OCI-LY7 (cell line): Measurements from ENCODE around the gene HOXA10. TPM values are rescaled to one million over a fixed set of nuclear protein-coding genes. Genes with fewer than 3 reads are reported as not detected.

Source experiments
- BruUV-seq: library from RNA; stranded (reverse); fragments of 400-500 nt; replicated peaks from 2 replicates; lab custom pipeline; 2021; lab: Mats Ljungman, UMichigan
- CTCF ChIA-PET: fragments of 300-600 bp; sonication (Branson Sonifier 250); formaldehyde crosslinking; loops from one replicate; lab custom pipeline; 2022; ENCODE audit warnings: antibody characterized with exemption; ENCODE audit not compliant: unreplicated experiment; lab: Charles Lee
- POLR2A ChIA-PET: fragments of 300-600 bp; sonication (Branson Sonifier 250); formaldehyde crosslinking; loops from one replicate; lab custom pipeline; 2022; ENCODE audit warnings: antibody characterized with exemption; lab: Charles Lee
- DNase-seq: peaks from one replicate; pipeline ENCODE4 v3.0.0-alpha.2; 2015; ENCODE audit warnings: low spot score
- H2AFZ ChIP-seq: fragments of 200-600 bp; sonication (generic), shearing (Covaris generic); 2 replicates; pipeline ENCODE4 v1.6.1; 2014; ENCODE audit warnings: mild to moderate bottlenecking, antibody characterized with exemption, low read length, moderate library complexity
- H3K27ac ChIP-seq: fragments of 200-600 bp; sonication (generic); 2 replicates; pipeline ENCODE4 v1.5.1; 2014; ENCODE audit warnings: mixed run types, low read depth, mild to moderate bottlenecking, moderate library complexity, low read length, inconsistent platforms; ENCODE audit not compliant: poor library complexity, severe bottlenecking
- H3K36me3 ChIP-seq: fragments of 200-600 bp; sonication (generic); 2 replicates; pipeline ENCODE4 v1.6.1; 2014; ENCODE audit warnings: mild to moderate bottlenecking, antibody characterized with exemption, low read length, moderate library complexity, mixed read lengths; ENCODE audit not compliant: insufficient read depth
- H3K4me1 ChIP-seq: fragments of 200-600 bp; sonication (generic); 2 replicates; pipeline ENCODE4 v1.5.1; 2014; ENCODE audit warnings: mild to moderate bottlenecking, low read length; ENCODE audit not compliant: insufficient read depth, poor library complexity, severe bottlenecking
- H3K4me2 ChIP-seq: fragments of 200-600 bp; sonication (generic); 2 replicates; pipeline ENCODE4 v1.6.1; 2014; ENCODE audit warnings: mild to moderate bottlenecking, low read length
- H3K4me3 ChIP-seq: fragments of 200-600 bp; sonication (generic); 2 replicates; pipeline ENCODE4 v1.5.1; 2014; ENCODE audit warnings: mild to moderate bottlenecking, low read depth, low read length; ENCODE audit not compliant: poor library complexity, severe bottlenecking
- H3K79me2 ChIP-seq: fragments of 200-600 bp; sonication (generic); 2 replicates; pipeline ENCODE4 v1.6.1; 2016; ENCODE audit warnings: low read depth, mild to moderate bottlenecking, low read length, moderate library complexity, mixed read lengths; ENCODE audit not compliant: insufficient read depth
- H3K9me2 ChIP-seq: fragments of 200-600 bp; sonication (generic); 2 replicates; pipeline ENCODE4 v1.6.1; 2016; ENCODE audit warnings: mild to moderate bottlenecking, low read length, mixed read lengths; ENCODE audit not compliant: insufficient read depth
- H3K9me3 ChIP-seq: fragments of 200-600 bp; sonication (generic); 2 replicates; pipeline ENCODE4 v1.6.1; 2014; ENCODE audit warnings: mild to moderate bottlenecking, mixed run types, low read length, mixed read lengths
- H4K20me1 ChIP-seq: fragments of 200-600 bp; sonication (generic); 2 replicates; pipeline ENCODE4 v1.6.1; 2014; ENCODE audit warnings: mild to moderate bottlenecking, antibody characterized with exemption, low read length, moderate library complexity, mixed read lengths; ENCODE audit not compliant: insufficient read depth
- CTCF ChIP-seq: fragments of 200-600 bp; sonication (generic); conservative IDR thresholded peaks from 2 replicates; pipeline ENCODE4 v1.5.1; 2014; ENCODE audit warnings: mild to moderate bottlenecking, antibody characterized with exemption, low read length, moderate library complexity, mixed read lengths
- EZH2phosphoT487 ChIP-seq: fragments of 200-600 bp; sonication (generic); IDR thresholded peaks from 2 replicates; pipeline ENCODE4 v1.6.1; 2018; ENCODE audit warnings: low read depth, borderline replicate concordance, mild to moderate bottlenecking, mixed run types, antibody characterized with exemption, low read length, moderate library complexity, mixed read lengths
- intact Hi-C: fragments of 100-400 bp; cut with micrococcal nuclease; formaldehyde crosslinking; loops from one replicate; pipeline ENCODE4 v1.10.0; 2022; ENCODE audit not compliant: unreplicated experiment
- total RNA-seq, 2 experiments: library from RNA; depleted of rRNA in 1 of 2; stranded (reverse); fragments of >200 nt in 1 of 2; shearing (Covaris generic) in 1 of 2; gene quantifications; 2 replicates each; pipeline ENCODE4 v1.2.3, GENCODE V29; 2014 to 2022

Gene HOXA10
- total RNA-seq, 2 experiments from 2014 or later, result not detected

GRCh38 chr7:27173511-27173955 is 587 bp downstream of the HOXA10 start:
- DNase-seq, result no peak
- no peaks in the 10 kb centered on the region for H3K4me1 ChIP-seq
- no peaks in the 10 kb centered on the region for H3K36me3 ChIP-seq
- H3K9me2 ChIP-seq, result no peaks in the 10 kb centered on the region
- no peak overlapping the region for H2AFZ ChIP-seq
- H3K9me3 ChIP-seq, result no peaks in the 10 kb centered on the region
- ChIA-PET CTCF (no interaction called here), POLR2A (no interaction called here)
- intact Hi-C loops, result no loop called here
- TF ChIP-seq EZH2phosphoT487 (no peak), CTCF (no peak)
- no peak overlapping the region for H3K27ac ChIP-seq
- BruUV-seq, result no TSS peak
- H3K79me2 ChIP-seq, result no peaks in the 10 kb centered on the region
- H4K20me1 ChIP-seq, result no peaks in the 10 kb centered on the region
- peak overlapping the region; percentile 42; the same call in 1 of the 2 replicates for H3K4me2 ChIP-seq
- no peak overlapping the region for H3K4me3 ChIP-seq

GRCh38 chr7:27172823-27173510 is 1.2 kb downstream of the HOXA10 start:
- no TSS peak for BruUV-seq
- H3K4me2 ChIP-seq, result peak overlapping the region; percentile 42; the same call in 1 of the 2 replicates
- no peaks in the 10 kb centered on the region for H4K20me1 ChIP-seq
- ChIA-PET CTCF (no interaction called here), POLR2A (no interaction called here)
- no peaks in the 10 kb centered on the region for H3K4me1 ChIP-seq
- DNase-seq, result no peak
- no peak overlapping the region for H3K27ac ChIP-seq
- no peaks in the 10 kb centered on the region for H3K9me3 ChIP-seq
- no peaks in the 10 kb centered on the region for H3K36me3 ChIP-seq
- H3K4me3 ChIP-seq, result no peak overlapping the region
- intact Hi-C loops, result no loop called here
- no peak for TF ChIP-seq CTCF
- no peak for TF ChIP-seq EZH2phosphoT487
- no peaks in the 10 kb centered on the region for H3K9me2 ChIP-seq
- H2AFZ ChIP-seq, result no peak overlapping the region
- H3K79me2 ChIP-seq, result no peaks in the 10 kb centered on the region

- no peak overlapping the region for H3K4me3 ChIP-seq
These were observed 1.8 kb downstream of the HOXA10 start for GRCh38 chr7:27172315-27172774.

More at GRCh38 chr7:27172315-27172774, 1.8 kb downstream of the HOXA10 start:
- intact Hi-C loops, result no loop called here
- H3K79me2 ChIP-seq, result no peaks in the 10 kb centered on the region
- no peaks in the 10 kb centered on the region for H3K9me2 ChIP-seq
- H3K4me2 ChIP-seq, result no peak overlapping the region
- ChIA-PET POLR2A (no interaction called here), CTCF (no interaction called here)
- no peaks in the 10 kb centered on the region for H3K9me3 ChIP-seq
- no peaks in the 10 kb centered on the region for H3K36me3 ChIP-seq
- TF ChIP-seq CTCF (no peak), EZH2phosphoT487 (no peak)
- no peak for DNase-seq
- H3K27ac ChIP-seq, result no peak overlapping the region
- H2AFZ ChIP-seq, result no peak overlapping the region
- BruUV-seq, result no TSS peak
- no peaks in the 10 kb centered on the region for H3K4me1 ChIP-seq
- no peaks in the 10 kb centered on the region for H4K20me1 ChIP-seq
